Psoas muscle (tissue), 8 donors: ENCODE results near the gene LMTK2. TPM values are rescaled to one million over a fixed set of nuclear protein-coding genes. Genes with fewer than 3 reads are reported as not detected.

Experiments
- ATAC-seq, 4 donors: fragments of 200-7000 bp; cut with Tn5 transposase; one replicate each; pipeline ENCODE4 v1.9.1; 2020; ENCODE audit warnings: moderate library complexity in 3 of 4, mild to moderate bottlenecking in 2 of 4
- DNase-seq, 2 donors: peaks; one replicate each; pipeline ENCODE4 v3.0.0-alpha.2; 2020
- H3K27ac ChIP-seq: fragments of 200-600 bp; one replicate; pipeline ENCODE4 v1.8.0; 2022
- H3K27me3 ChIP-seq, 3 donors: fragments of 200-600 bp in 1 of 3; one replicate each; pipeline versions ENCODE4 v1.6.1 to v1.8.0; 2013 to 2022; ENCODE audit warnings: low read length in 2 of 3, mild to moderate bottlenecking in 2 of 3, moderate library complexity in 1 of 3; ENCODE audit not compliant: insufficient read depth in 3 of 3
- H3K36me3 ChIP-seq, 2 donors: fragments of 200-600 bp in 1 of 2; one replicate each; pipeline versions ENCODE4 v1.6.1 to v1.8.0; 2013 to 2022; ENCODE audit warnings: low read depth in 1 of 2, mild to moderate bottlenecking in 1 of 2, moderate library complexity in 1 of 2; ENCODE audit not compliant: insufficient read depth in 1 of 2
- H3K4me1 ChIP-seq: fragments of 200-600 bp; one replicate; pipeline ENCODE4 v1.8.0; 2022
- H3K4me3 ChIP-seq: fragments of 200-600 bp; one replicate; pipeline ENCODE4 v1.8.0; 2022; ENCODE audit warnings: mild to moderate bottlenecking
- H3K9me3 ChIP-seq: fragments of 200-600 bp; one replicate; pipeline ENCODE4 v1.8.0; 2022
- WGBS, 3 donors: extraction: QIAGEN DNeasy Blood & Tissue Kit; methylation state at CpG; one replicate each; pipeline versions ENCODE4 v1.1.6 to v1.1.7; 2013; 5-methylcytosine and 5-hydroxymethylcytosine counted together
- intact Hi-C, 2 donors: fragments of 100-400 bp; cut with DNase I; formaldehyde crosslinking; loops; one replicate each; pipeline versions ENCODE4 v1.11.0 to v1.14.2; 2022
- polyA plus RNA-seq, 3 donors: library from polyadenylated mRNA; stranded (reverse); fragments of 200-250 nt; gene quantifications; one replicate each; pipeline ENCODE4 v1.2.3, GENCODE V29; 2013
- total RNA-seq, 4 donors: library from RNA; stranded (reverse); fragmentation: NEBNext Ultra II Directional in 2 of 4; extraction: Animal tissue kit (Norgen Biotek cat#: 25700) in 2 of 4; gene quantifications; one replicate each; pipeline versions ENCODE4 v1.2.1 to v1.2.4, GENCODE V29; 2021 to 2023
- TF ChIP-seq, protein P1 (sequence below): fragments of 200-600 bp; IDR thresholded peaks from one replicate; pipeline ENCODE4 v1.8.0; 2022; ENCODE audit warnings: antibody characterized with exemption
- donor health status: healthy with polysubstance abuse.
- donor health status: DM: no; HTN: no; CAD: no; lungs with moderate emphysema.
- donor health status: Bipolar disorder and iron deficiency.
- donor health status: healthy.
- donor health status: DM: yes; HTN: yes; CAD: no.
- donor health status: DM: no; HTN: no; CAD: no.
- donor health status: DM: no; HTN: no; CAD: no.
- donor health status: DM: yes; HTN: yes; CAD: no.

Gene LMTK2
- total and polyA plus RNA-seq, 7 donors: 3.6 to 25.0 (median 13.5) TPM

DNA sequence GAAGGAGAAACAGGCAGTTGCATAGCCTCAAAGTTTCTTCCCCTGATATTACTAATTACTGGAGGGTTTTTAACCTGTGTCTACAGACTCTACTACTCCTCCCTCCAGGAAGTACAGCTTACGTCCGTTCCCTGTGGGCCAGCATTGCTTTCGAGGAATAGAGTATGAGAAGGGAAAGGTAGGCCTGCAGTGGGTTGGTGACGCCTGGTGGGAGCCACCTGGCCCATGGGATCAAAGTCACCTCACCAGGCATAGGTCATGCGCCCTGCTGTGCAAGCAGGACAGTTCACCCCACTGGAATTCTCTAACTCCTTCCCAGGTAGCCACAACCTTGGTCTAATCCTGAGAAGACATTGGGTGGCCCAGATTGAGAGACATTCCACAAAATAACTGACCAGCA is 29.8 kb downstream of the LMTK2 start:
- H3K27me3 ChIP-seq: no peaks in the 10 kb centered on the region
- WGBS, 3 donors: 81 to 90% (median 87%) methylated on average over 5 of the region's 5 CpGs
- DNase-seq: no peak
- peaks cover 3 to 30% of the 10 kb centered on the region in 2 donors for H3K36me3 ChIP-seq
- ATAC-seq: no peak
- H3K4me1 ChIP-seq: peaks cover 10% of the 10 kb centered on the region
- no peak overlapping the region for H3K27ac ChIP-seq
- no peak overlapping the region for H3K4me3 ChIP-seq
- intact Hi-C loops: no loop called here
- no peaks in the 10 kb centered on the region for H3K9me3 ChIP-seq
- TF ChIP-seq, protein P1, sequence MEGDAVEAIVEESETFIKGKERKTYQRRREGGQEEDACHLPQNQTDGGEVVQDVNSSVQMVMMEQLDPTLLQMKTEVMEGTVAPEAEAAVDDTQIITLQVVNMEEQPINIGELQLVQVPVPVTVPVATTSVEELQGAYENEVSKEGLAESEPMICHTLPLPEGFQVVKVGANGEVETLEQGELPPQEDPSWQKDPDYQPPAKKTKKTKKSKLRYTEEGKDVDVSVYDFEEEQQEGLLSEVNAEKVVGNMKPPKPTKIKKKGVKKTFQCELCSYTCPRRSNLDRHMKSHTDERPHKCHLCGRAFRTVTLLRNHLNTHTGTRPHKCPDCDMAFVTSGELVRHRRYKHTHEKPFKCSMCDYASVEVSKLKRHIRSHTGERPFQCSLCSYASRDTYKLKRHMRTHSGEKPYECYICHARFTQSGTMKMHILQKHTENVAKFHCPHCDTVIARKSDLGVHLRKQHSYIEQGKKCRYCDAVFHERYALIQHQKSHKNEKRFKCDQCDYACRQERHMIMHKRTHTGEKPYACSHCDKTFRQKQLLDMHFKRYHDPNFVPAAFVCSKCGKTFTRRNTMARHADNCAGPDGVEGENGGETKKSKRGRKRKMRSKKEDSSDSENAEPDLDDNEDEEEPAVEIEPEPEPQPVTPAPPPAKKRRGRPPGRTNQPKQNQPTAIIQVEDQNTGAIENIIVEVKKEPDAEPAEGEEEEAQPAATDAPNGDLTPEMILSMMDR: no peak

DNA sequence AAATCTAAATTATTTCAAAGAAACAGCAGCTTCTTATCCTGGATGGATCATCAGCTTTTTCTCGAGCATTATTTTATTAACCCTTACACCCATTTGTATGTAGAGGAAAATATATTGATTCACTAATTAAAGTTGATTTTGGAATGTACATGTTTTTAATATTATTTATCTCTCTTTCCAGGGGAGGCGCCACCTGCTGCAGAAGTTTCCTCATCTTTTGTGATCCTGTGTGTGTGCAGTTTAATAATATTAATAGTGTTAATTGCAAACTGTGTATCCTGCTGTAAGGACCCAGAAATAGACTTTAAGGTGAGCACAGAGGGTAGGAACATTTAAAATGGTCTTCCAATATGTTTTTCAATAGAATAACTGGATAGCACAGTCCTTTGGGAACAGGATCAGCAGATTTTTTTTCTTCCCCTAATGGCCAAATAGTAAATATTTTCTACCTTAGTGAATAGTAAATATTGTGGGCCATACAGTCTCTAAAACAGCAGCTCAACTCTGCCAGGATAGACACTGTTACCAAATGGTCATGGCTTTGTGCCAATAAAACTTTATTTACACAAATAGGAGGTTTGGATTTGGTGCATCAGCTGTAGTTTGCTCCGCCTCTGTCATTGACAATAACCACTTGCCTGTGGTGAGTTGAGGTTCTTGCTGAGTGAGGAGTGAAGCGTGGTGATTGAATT is 30.6 kb downstream of the LMTK2 start:
- TF ChIP-seq, protein P1: no peak
- H3K4me1 ChIP-seq: peaks cover 9% of the 10 kb centered on the region
- no peak for DNase-seq
- no peak overlapping the region for H3K4me3 ChIP-seq
- H3K36me3 ChIP-seq: peaks cover 7 to 39% of the 10 kb centered on the region in 2 donors
- H3K27ac ChIP-seq: no peak overlapping the region
- H3K9me3 ChIP-seq: no peaks in the 10 kb centered on the region
- ATAC-seq: no peak
- 80 to 94% (median 94%) methylated on average over 4 of the region's 4 CpGs for WGBS, 3 donors
- intact Hi-C loops: no loop called here
- H3K27me3 ChIP-seq: no peaks in the 10 kb centered on the region

DNA sequence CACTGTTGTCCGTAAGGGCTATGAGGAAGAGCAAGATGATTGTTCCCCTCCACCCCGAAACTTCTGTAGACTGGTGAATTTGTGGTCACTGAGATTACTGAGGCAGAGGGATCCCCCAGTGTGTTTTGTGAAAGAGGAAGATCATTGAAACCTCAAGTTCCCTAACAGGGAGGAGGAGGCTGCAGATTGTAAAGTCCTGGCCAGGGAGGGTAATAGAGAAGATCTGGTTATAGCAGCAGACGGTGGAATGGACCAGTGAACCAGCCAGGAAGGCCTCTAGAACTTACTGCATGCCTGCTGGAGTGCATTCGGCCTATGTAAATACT is 31.1 kb downstream of the LMTK2 start:
- no peak for ATAC-seq
- peaks cover 10 to 44% of the 10 kb centered on the region in 2 donors for H3K36me3 ChIP-seq

DNA sequence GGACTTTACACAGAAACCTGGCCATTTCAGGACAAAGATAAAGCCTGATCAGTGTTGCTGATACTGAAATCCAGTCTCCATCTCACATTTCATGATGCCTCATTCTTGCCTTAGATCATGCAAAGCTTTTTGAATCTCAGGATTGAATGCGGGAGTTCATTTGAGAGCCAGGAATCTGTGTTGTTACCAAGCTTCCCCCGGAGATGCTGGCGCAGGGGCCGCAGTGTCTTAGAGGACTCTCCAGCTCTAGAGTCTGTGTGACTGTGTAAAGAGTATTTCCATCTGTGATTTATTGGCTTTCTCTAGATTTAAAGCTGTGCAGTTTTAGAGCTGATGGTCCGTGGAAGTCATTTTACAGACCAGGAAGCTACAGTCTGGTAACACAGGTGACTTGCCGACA is 32.0 kb downstream of the LMTK2 start:
- no peak for ATAC-seq
- intact Hi-C loops: no loop called here
- Histone ChIP-seq H3K27ac (no peak overlapping the region), H3K4me1 (peaks cover 5% of the 10 kb centered on the region), H3K9me3 (no peaks in the 10 kb centered on the region), H3K36me3 (peaks cover 11 to 51% of the 10 kb centered on the region in 2 donors), H3K4me3 (no peak overlapping the region), H3K27me3 (no peaks in the 10 kb centered on the region)
- WGBS, 3 donors: 88 to 93% (median 92%) methylated on average over 6 of the region's 6 CpGs
- DNase-seq: no peak
- TF ChIP-seq, protein P1: no peak

More for the DNA sequence above, 31.1 kb downstream of the LMTK2 start:
- WGBS, 3 donors: 89 to 97% (median 93%) methylated on average over 4 of the region's 4 CpGs
- H3K4me1 ChIP-seq: peaks cover 9% of the 10 kb centered on the region
- H3K9me3 ChIP-seq: no peaks in the 10 kb centered on the region
- no peak overlapping the region for H3K27ac ChIP-seq
- no peak overlapping the region for H3K4me3 ChIP-seq
- intact Hi-C loops: no loop called here
- TF ChIP-seq, protein P1: no peak
- no peak for DNase-seq
- H3K27me3 ChIP-seq: no peaks in the 10 kb centered on the region

DNA sequence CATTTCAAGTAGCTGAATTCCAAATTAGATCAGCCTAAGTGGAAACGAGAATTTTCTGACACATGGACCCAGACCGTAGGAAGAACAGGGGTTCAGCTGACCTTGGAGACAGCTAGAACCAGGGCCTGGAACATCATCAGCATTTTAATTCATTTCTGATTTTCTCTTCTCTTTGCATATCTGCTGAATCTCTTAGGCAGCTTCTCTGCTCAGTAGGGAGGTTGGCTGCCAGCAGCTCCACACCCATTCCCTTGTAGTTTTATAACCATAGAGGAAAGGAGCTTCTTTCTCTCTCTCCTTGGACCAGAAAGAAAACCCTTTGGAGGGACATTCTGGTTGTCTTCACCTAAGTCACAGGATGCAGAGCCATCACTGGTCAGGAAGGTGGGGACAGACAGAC is 36.0 kb downstream of the LMTK2 start:
- intact Hi-C loops: no loop called here
- Histone ChIP-seq H3K27ac (no peak overlapping the region), H3K27me3 (no peaks in the 10 kb centered on the region), H3K9me3 (peaks cover 6% of the 10 kb centered on the region), H3K36me3 (peaks cover 11 to 62% of the 10 kb centered on the region in 2 donors), H3K4me3 (no peak overlapping the region), H3K4me1 (no peaks in the 10 kb centered on the region)
- TF ChIP-seq, protein P1: no peak
- no peak for ATAC-seq
- no peak for DNase-seq
- WGBS, 3 donors: 70 to 84% (median 71%) methylated on average over 2 of the region's 2 CpGs
